SK-N-MC (cell line): Measurements from ENCODE around the gene TMEM156.
"Not testable (repeated sequence)": the region's sequence is repeated elsewhere in the genome, so short reads cannot be mapped to it uniquely, and the experiment has no call there.

ENCODE experiments used
- DNase-seq: peaks from one replicate; pipeline ENCODE4 v3.0.0-alpha.2; 2011; ENCODE audit warnings: low read depth, low spot score
- H3K27ac ChIP-seq: fragments of 200-600 bp; sonication (generic); 2 replicates; pipeline ENCODE4 v1.5.1; 2016; ENCODE audit warnings: mixed run types
- H3K36me3 ChIP-seq: fragments of 200-600 bp; sonication (generic); 2 replicates; pipeline ENCODE4 v1.6.1; 2017; ENCODE audit warnings: antibody characterized with exemption, low read length, mixed read lengths; ENCODE audit not compliant: insufficient read depth
- H3K4me3 ChIP-seq: fragments of 200-600 bp; sonication (generic); 2 replicates; pipeline ENCODE4 v1.5.1; 2016
- H3K9ac ChIP-seq: fragments of 200-600 bp; sonication (generic); 2 replicates; pipeline ENCODE4 v1.8.0; 2017; ENCODE audit warnings: mixed run types, mixed read lengths; ENCODE audit not compliant: insufficient read length
- H3K9me3 ChIP-seq: fragments of 200-600 bp; sonication (generic); 2 replicates; pipeline ENCODE4 v1.6.1; 2017; ENCODE audit warnings: low read depth, mild to moderate bottlenecking, antibody characterized with exemption, low read length, moderate library complexity, mixed read lengths
- EZH2 ChIP-seq: fragments of 200-600 bp; sonication (generic); IDR thresholded peaks from one replicate; pipeline ENCODE4 v1.6.1; 2017; ENCODE audit warnings: antibody characterized with exemption
- FOXP2 ChIP-seq: optimal IDR thresholded peaks from 2 replicates; pipeline ENCODE3; 2011; ENCODE audit warnings: mild to moderate bottlenecking, moderate library complexity; ENCODE audit not compliant: insufficient read depth; ENCODE audit errors: extremely low read length, control extremely low read depth
- POLR2AphosphoS5 ChIP-seq: IDR thresholded peaks from 2 replicates; pipeline ENCODE4 v1.6.1; 2012; ENCODE audit warnings: mild to moderate bottlenecking, low read depth, low read length, borderline replicate concordance

The TMEM156 gene

GRCh38 chr4:38952017-38952416 is 80.2 kb downstream of the TMEM156 start:
- Histone ChIP-seq H3K9me3 (no peaks in the 10 kb centered on the region), H3K9ac (no peak overlapping the region)
- no peak for TF ChIP-seq POLR2AphosphoS5
- no peak for TF ChIP-seq EZH2
- no peak for TF ChIP-seq FOXP2

DNA sequence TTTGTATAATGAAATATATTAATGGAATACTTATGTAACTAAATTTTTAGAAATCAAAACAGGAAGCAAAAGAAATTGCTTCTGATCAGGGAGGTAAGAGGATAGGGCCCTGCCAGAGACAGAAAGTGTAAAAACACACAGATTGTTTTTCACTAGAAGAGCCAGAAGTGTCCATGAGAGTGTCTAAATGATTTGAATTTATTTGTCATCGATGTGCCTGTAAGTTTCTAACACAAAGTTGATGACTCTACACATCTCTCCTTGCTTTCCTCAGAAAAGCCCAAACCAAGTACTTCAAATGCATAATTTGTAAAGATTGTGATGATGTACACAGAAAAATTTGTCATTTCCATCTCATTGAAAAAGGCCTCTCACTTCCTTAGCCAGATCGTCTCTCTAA is 80.6 kb downstream of the TMEM156 start:
- no peak for DNase-seq
- TF ChIP-seq FOXP2 (no peak), POLR2AphosphoS5 (no peak), EZH2 (no peak)

More at GRCh38 chr4:38952017-38952416, 80.2 kb downstream of the TMEM156 start:
- Histone ChIP-seq H3K27ac (no peak overlapping the region), H3K36me3 (no peaks in the 10 kb centered on the region), H3K4me3 (no peak overlapping the region)
- DNase-seq = no peak

GRCh38 chr4:38950734-38951133 is 81.5 kb downstream of the TMEM156 start:
- Histone ChIP-seq H3K27ac (no peak overlapping the region), H3K9ac (no peak overlapping the region), H3K9me3 (no peaks in the 10 kb centered on the region), H3K36me3 (no peaks in the 10 kb centered on the region), H3K4me3 (no peak overlapping the region)
- TF ChIP-seq EZH2 = no peak
- no peak for TF ChIP-seq POLR2AphosphoS5
- no peak for TF ChIP-seq FOXP2
- no peak for DNase-seq

More for the DNA sequence above, 80.6 kb downstream of the TMEM156 start:
- no peak overlapping the region for H3K9ac ChIP-seq
- H3K36me3 ChIP-seq = no peaks in the 10 kb centered on the region
- no peak overlapping the region for H3K27ac ChIP-seq
- H3K9me3 ChIP-seq = no peaks in the 10 kb centered on the region
- H3K4me3 ChIP-seq = no peak overlapping the region

DNA sequence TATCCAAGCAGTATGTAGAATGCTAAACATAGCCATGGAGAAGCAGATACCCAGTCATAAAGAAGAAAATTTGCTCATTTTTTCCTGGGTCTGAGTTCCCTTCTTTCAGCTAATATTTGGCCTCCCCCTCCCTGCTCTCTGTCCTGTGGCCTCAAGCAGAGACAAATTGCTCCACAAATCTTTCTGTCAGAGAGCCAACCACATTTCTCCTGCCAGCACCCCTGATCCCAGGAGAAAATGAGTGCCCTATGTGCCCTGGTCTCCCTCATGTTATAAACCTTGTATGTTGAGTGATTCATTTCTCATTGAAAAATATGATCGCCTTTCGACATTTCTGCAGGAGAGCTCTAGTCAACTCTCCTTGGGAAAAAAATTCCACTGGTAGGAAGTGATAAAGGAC is 82.0 kb downstream of the TMEM156 start:
- Histone ChIP-seq H3K27ac (no peak overlapping the region), H3K36me3 (no peaks in the 10 kb centered on the region), H3K9ac (no peak overlapping the region), H3K9me3 (no peaks in the 10 kb centered on the region), H3K4me3 (no peak overlapping the region)
- DNase-seq = no peak
- no peak for TF ChIP-seq FOXP2
- TF ChIP-seq POLR2AphosphoS5 = no peak
- TF ChIP-seq EZH2 = no peak

DNA sequence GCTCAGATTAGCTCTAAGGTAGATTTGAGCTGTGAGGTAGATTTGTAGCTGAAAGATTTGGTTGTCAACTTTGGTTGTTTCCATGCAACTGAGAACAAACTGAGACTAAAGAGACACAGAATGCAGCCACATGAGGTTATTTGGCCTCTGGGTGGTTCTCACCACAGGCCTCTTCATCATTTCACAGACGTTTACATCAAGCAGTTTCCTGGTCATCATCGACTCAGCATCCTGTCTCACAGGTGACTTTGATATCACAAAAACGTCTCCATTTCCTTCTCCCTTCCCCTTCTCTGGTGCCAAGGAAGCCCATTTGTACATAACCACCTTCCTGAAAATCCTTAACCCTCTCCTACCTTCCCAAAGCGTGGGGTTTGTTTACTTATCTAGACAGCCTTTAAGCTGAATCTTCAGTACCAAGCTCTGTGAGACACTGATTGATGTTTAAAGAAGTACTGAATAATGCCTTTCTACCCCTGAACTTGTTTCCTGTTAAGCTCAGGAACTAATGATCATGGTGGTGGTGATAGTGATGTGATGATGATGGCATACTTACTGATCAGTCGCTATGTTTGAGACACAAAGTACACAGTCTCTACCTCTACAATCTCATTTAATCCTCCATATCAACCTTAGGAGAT is 82.7 kb downstream of the TMEM156 start:
- TF ChIP-seq FOXP2 (no peak), POLR2AphosphoS5 (no peak), EZH2 (no peak)
- Histone ChIP-seq H3K9me3 (no peaks in the 10 kb centered on the region), H3K36me3 (no peaks in the 10 kb centered on the region), H3K27ac (no peak overlapping the region), H3K9ac (no peak overlapping the region), H3K4me3 (no peak overlapping the region)
- no peak for DNase-seq

GRCh38 chr4:38948551-38948950 is 83.7 kb downstream of the TMEM156 start:
- no peak for DNase-seq

GRCh38 chr4:38946919-38947318 is 85.3 kb downstream of the TMEM156 start:
- TF ChIP-seq FOXP2 (no peak), POLR2AphosphoS5 (no peak), EZH2 (no peak)
- Histone ChIP-seq H3K36me3 (no peaks in the 10 kb centered on the region), H3K9ac (no peak overlapping the region), H3K9me3 (no peaks in the 10 kb centered on the region), H3K27ac (no peak overlapping the region), H3K4me3 (no peak overlapping the region)
- DNase-seq = no peak

More at GRCh38 chr4:38948551-38948950, 83.7 kb downstream of the TMEM156 start:
- Histone ChIP-seq H3K9ac (no peak overlapping the region), H3K36me3 (no peaks in the 10 kb centered on the region), H3K9me3 (no peaks in the 10 kb centered on the region), H3K4me3 (no peak overlapping the region), H3K27ac (no peak overlapping the region)
- TF ChIP-seq EZH2 (no peak), FOXP2 (no peak), POLR2AphosphoS5 (no peak)

DNA sequence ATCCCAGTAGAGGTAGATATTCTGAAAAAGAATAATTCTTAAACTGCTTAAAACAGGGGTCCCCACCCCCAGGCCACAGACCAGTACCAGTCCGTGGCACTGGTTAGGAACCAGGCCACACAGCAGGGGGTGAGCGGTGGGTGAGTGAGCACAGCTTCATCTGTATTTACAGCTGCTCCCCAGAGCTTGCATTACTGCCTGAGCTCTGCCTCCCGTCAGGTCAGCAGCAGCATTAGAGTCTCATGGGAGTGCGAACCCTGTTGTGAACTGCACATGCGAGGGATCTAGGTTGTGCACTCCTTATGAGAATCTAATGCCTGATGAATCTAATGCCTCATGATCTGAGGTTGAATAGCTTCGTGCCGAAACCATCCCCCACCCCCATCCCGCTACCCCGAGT is 87.8 kb downstream of the TMEM156 start:
- H3K9ac ChIP-seq = no peak overlapping the region
- no peak for DNase-seq
- H3K27ac ChIP-seq = no peak overlapping the region
- no peak overlapping the region for H3K4me3 ChIP-seq
- H3K36me3 ChIP-seq = no peaks in the 10 kb centered on the region
- no peak for TF ChIP-seq POLR2AphosphoS5
- no peak for TF ChIP-seq FOXP2
- TF ChIP-seq EZH2 = no peak
- H3K9me3 ChIP-seq = no peaks in the 10 kb centered on the region

DNA sequence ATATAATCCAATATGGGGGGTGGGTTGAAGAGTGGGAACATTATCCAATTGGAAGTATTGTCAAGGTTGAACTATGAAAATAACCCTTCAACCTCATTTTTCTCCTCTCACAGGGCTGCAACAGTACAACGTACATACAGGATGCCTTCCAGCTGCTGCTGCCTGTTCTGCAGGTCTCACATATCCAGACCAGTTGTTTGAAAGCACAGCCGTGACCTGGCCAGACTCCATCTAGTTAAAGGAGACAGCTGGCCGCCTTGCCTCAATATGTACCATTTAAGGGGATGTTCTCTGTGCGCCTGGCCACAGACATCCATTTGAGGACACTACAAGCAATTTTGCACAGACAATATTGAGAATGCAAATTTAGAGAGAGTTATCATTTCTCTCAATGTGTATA is 88.9 kb downstream of the TMEM156 start:
- Histone ChIP-seq H3K9ac (no peak overlapping the region), H3K27ac (no peak overlapping the region)
- no peak for DNase-seq

DNA sequence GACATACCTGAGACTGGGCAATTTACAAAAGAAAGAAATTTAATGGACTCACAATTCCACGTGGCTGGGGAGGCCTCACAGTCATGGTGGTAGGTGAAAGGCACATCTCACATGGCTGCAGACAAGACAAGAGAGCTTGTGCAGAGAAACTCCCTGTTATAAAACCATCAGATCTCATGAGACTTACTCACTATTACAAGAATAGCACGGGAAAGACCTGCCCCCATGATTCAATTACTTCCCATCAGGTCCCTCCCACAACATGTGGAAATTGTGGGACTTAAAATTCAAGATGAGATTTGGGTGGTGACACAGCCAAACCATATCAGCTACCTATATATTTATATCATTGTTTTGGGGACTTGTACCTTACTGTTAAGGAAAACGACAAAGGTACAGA is 90.3 kb downstream of the TMEM156 start:
- DNase-seq, H3K9me3 ChIP-seq, H3K36me3 ChIP-seq, H3K27ac ChIP-seq, H3K4me3 ChIP-seq, H3K9ac ChIP-seq: not testable (repeated sequence)

More for the DNA sequence above, 88.9 kb downstream of the TMEM156 start:
- H3K4me3 ChIP-seq = no peak overlapping the region
- no peaks in the 10 kb centered on the region for H3K9me3 ChIP-seq
- TF ChIP-seq POLR2AphosphoS5 = no peak
- no peak for TF ChIP-seq FOXP2
- no peak for TF ChIP-seq EZH2
- no peaks in the 10 kb centered on the region for H3K36me3 ChIP-seq
